Right ventricle myocardium inferior (tissue), 1 donor: ENCODE results near the gene FAM200B. TPM values are rescaled to one million over a fixed set of nuclear protein-coding genes. Genes with fewer than 3 reads are reported as not detected.

Experiments used
- ATAC-seq: fragments of 200-7000 bp; cut with Tn5 transposase; one replicate; pipeline ENCODE4 v1.9.1; 2020; ENCODE audit warnings: mild to moderate bottlenecking, moderate library complexity
- DNase-seq: peaks from one replicate; pipeline ENCODE4 v3.0.0; 2021; ENCODE audit errors: missing footprints
- intact Hi-C: fragments of 100-400 bp; cut with DNase I; formaldehyde crosslinking; loops from one replicate; pipeline ENCODE4 v1.11.0; 2022
- total RNA-seq: library from RNA; stranded (reverse); fragmentation: NEBNext Ultra II Directional; extraction: Animal tissue kit (Norgen Biotek cat#: 25700); gene quantifications from one replicate; pipeline ENCODE4 v1.2.1, GENCODE V29; 2021
- donor health status: DM: no; HTN: yes; CAD: no; lungs with severe emphysema.

FAM200B gene
- total RNA-seq, 1 donor from 2014 or later, result 25.2 TPM

DNA sequence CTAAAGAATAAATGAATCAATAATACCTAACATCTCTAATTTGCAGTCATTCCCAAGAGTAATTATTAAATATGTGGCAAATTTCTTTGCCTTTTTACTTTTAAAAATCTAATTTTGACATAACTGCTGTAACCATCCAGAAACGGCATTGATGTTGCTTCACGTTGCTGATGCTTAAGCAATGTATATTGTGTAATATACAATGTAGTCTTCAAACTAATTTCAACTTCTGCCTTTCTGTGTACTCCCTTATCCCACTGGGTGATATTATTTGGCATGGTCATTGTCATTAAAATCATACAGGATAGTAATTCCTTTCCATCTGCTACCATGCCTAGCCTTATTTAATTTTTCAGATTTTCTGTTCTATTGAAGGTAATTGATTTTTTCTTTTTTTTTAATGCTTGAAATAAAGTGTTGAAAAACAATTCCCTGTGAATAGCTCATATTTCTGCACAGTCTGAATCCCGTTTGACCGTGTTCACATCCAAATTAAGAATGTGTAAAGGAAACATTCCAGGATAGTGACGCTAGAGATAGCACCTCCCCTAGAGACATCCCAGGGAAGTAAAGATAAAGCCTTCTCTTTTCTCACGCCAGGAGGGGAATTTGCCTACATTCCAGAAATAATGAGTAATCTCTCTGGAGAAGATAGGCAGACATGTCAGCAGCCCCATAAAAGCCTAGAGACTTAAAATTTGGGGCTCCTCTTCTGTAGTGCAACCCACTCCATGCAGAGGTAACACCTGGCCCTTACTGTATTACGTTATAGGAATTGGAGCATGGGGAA lies 8.6 kb downstream of the FAM200B start:
- DNase-seq, result no peak
- peak; percentile 77 for ATAC-seq
- intact Hi-C loops, result no loop called here

- peak; percentile 23 for ATAC-seq
- no peak for DNase-seq
- intact Hi-C loops, result no loop called here
Observed at GRCh38 chr4:15691346-15692135, 9.9 kb downstream of the FAM200B start.

DNA sequence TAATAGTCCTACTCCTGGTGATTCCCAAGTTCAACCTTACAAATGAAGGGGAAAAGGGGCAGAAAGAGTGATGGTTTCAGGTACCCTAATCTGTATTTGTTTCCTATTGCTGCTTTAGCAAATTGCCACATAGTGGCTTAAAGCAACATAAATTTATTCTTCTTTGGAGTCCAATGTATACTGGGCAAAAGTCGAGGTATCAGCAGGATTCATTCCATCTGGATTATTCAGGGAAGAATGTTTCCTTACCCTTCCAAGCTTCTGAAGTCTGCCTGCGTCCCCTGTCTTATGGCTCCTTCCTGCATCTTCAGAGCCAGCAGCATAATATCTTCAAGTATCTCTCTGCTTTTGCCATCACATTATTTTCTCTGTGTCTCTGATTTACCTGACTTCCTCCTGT lies 11.0 kb downstream of the FAM200B start:
- ATAC-seq (no peak), DNase-seq (no peak)
- intact Hi-C loops, result no loop called here

- DNase-seq, result no peak
- no peak for ATAC-seq
- intact Hi-C loops, result no loop called here
Observed at GRCh38 chr4:15694431-15694830, 12.8 kb downstream of the FAM200B start.

GRCh38 chr4:15695240-15695699 lies 13.6 kb downstream of the FAM200B start:
- ATAC-seq (no peak), DNase-seq (no peak)
- intact Hi-C loops, result no loop called here

DNA sequence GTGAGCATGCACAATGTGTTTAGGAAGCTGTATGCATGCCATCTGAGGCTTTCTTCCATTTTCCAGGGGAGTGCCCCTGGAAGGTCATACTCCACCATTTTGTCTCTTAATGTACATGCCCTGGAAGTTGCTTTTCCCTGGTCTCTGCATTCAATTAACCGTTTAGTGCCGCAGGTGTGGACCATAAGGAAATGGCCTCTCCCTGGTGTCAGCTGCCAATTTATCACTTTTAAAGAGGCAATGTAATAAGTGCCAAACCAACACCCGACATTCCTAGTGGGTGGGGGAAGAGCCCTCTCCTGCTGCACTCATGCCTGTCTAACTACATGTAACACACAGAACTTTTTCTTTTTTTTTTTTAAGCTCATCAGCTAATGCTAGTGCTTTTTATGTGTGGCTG lies 14.1 kb downstream of the FAM200B start:
- DNase-seq (no peak), ATAC-seq (no peak)
- intact Hi-C loops, result no loop called here

- DNase-seq (no peak), ATAC-seq (no peak)
- intact Hi-C loops, result no loop called here
Observed at GRCh38 chr4:15696866-15697265, 15.2 kb downstream of the FAM200B start.

DNA sequence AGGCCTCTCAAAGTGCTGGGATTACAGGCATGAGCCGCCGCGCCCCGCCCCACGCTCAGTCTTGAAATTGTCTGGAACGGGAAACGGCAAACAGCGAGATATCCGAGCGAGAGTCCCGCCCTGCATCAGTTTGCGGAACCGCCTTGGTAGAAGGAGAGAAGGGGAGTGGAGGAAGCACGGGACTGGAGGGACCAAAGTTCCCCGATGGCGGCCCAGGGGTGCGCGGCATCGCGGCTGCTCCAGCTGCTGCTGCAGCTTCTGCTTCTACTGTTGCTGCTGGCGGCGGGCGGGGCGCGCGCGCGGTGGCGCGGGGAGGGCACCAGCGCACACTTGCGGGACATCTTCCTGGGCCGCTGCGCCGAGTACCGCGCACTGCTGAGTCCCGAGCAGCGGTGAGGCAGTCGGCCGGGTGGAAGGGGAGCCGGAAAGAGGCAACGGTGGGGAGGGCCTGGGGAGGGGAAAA lies 21.3 kb downstream of the FAM200B start, which contains the start of gene BST1:
TSS of gene BST1 (plus strand) at position 125 of the 463 bp plus-strand sequence. CDS start at position 205, 80 bp downstream.
- ATAC-seq, result peak; percentile 86
- intact Hi-C loops, result no loop called here
- DNase-seq, result peak; percentile 93

GRCh38 chr4:15703439-15703838 lies 21.8 kb downstream of the FAM200B start:
- intact Hi-C loops, result no loop called here
- DNase-seq, result no peak
- ATAC-seq, result peak; percentile 23

DNA sequence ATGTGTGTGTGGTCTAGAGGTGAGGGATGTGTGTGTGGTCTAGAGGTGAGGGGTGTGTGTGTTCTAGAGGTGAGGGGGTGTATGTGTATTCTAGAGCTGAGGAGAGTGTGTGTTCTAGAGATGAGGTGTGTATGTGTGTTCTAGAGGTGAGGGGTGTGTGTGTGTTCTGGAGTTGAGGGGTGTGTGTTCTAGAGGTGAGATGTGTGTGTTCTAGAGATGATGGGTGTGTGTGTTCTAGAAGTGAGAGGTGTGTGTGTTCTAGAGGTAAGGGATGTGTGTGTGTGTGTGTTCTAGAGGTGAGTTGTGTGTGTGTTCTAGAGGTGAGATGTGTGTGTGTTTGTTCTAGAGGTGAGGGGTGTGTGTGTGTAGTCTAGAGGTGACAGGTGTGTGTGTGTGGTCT lies 22.5 kb downstream of the FAM200B start:
- intact Hi-C loops, result no loop called here
- DNase-seq, result no peak
- no peak for ATAC-seq

DNA sequence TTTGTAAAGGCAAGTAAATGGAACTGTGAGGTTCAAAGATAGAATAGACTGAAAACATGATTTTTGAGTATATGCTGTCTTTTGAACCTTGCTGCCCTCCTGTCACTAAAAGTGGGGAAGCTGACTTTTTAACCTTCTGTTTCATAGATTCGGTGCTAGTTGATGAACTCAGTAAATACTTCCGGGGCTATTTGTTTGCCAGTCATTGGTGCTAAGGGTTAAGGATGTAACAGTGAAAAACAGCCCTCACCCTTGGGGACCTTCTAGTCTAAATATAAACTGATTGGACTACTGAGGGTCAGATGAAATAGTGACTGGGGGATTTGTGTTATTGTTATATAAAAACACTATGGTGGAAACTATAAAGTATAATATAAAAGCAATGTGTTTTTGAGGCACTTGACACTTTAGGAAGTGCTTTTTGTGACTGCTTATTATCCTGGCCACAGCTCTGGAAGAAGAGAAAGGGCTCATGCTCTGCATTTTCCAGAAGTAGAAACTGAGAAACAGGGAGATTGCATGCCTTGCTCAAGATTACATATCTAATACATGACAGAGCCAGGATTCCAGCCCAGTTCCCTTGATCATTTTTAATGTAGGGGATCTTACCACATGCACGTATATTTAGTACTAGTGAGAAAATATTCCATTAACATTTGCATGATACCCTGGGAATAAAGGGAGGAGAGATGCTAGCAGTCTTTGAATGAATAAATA lies 25.2 kb downstream of the FAM200B start:
- intact Hi-C loops, result no loop called here
- ATAC-seq, result no peak

GRCh38 chr4:15707363-15707715 lies 25.7 kb downstream of the FAM200B start:
- no peak for ATAC-seq
- intact Hi-C loops, result no loop called here
- no peak for DNase-seq

More for the DNA sequence above, 25.2 kb downstream of the FAM200B start:
- no peak for DNase-seq

DNA sequence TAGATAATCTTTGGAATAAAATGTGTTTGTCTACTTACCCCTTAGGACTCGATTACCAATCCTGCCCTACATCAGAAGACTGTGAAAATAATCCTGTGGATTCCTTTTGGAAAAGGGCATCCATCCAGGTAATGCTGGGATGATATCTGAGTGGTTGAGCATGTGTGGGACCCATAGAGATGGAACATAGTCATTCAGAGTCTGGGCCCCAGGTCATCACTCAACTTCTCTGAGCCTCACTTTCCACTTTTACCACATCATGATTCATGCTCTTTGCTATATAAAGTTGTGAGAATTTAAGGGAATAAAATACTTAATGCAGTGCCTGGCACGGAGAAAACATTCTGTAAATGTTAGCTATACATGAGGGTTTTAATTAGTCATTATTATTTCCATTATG lies 30.1 kb downstream of the FAM200B start:
- ATAC-seq (no peak), DNase-seq (no peak)
- intact Hi-C loops, result no loop called here

GRCh38 chr4:15712214-15712613 lies 30.6 kb downstream of the FAM200B start:
- no peak for ATAC-seq
- DNase-seq, result no peak
- intact Hi-C loops, result no loop called here

DNA sequence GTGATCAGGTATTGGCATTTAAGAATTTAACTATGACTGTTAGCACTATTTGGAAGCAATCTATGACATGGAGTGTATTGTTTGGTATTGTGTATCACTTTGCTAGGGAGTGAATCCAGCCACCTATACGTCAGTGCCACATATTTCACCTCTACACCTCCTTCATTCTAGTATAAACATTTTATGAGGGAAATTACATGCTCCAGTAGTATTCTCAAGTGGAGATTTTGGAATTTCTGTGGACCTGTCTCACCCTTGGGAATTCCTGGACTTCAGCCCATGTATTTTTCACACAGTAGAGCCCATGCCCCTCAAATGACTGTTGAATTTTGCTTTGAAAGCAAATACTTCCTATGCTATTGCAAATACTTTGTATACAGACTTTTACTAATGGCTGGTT lies 32.5 kb downstream of the FAM200B start:
- intact Hi-C loops, result no loop called here
- no peak for ATAC-seq
- no peak for DNase-seq

DNA sequence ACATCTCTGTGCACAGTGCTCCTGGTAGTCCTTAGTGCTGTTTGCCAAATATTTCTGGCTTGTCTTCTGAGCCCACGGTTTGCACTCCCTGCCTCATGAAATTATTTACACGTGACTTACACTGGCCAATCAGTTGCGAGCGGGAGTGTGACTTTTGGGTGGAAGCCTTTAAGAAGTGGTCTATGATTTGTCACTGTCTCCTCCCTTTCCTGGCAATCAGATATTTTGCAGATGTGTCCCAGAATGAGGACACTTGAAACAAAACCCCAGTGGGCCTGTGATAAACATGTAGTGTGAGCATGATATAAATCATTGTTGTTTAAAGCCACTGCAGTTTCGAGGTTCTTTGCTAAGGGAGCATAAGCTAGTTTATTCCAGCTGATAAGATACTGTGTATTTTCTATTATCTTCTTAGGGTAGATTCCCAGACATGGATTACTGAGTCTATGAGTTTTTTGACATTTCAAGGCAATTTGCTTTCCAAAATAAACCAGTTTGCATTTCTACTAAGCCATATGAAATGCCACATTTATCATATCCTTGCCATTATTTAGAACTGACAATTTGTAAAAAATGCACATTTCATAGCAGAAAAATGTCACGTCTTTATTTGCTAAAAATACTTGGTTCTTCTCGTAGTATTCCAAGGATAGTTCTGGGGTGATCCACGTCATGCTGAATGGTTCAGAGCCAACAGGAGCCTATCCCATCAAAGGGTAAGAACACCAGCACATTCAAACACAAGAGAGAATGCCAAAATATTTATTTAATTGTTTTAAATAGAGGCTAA lies 33.2 kb downstream of the FAM200B start:
- DNase-seq, result no peak
- ATAC-seq, result peak; percentile 31
- intact Hi-C loops, result no loop called here

- no peak for ATAC-seq
- intact Hi-C loops, result no loop called here
- DNase-seq, result no peak
Observed at GRCh38 chr4:15716115-15716514, 34.5 kb downstream of the FAM200B start.

- no peak for DNase-seq
- intact Hi-C loops, result no loop called here
- no peak for ATAC-seq
Observed at GRCh38 chr4:15717086-15717485, 35.5 kb downstream of the FAM200B start.
